PFSK-1 (cell line): ENCODE results near the gene ADAMTS10.

Experiments
- FOXP2 ChIP-seq: optimal IDR thresholded peaks from 2 replicates; pipeline ENCODE3; 2011; ENCODE audit warnings: borderline replicate concordance, control low read depth, inconsistent platforms; ENCODE audit not compliant: insufficient read depth; ENCODE audit errors: extremely low read length, extremely low read depth
- POLR2AphosphoS5 ChIP-seq: IDR thresholded peaks from 2 replicates; pipeline ENCODE4 v1.6.1; 2012; ENCODE audit warnings: low read depth, mild to moderate bottlenecking, control low read depth, low read length, moderate library complexity
- SIN3A ChIP-seq: IDR thresholded peaks from 2 replicates; pipeline ENCODE4 v1.6.1; 2012; ENCODE audit warnings: mild to moderate bottlenecking, low read length, moderate library complexity, borderline replicate concordance; ENCODE audit not compliant: insufficient read depth
- TAF1 ChIP-seq: IDR thresholded peaks from 2 replicates; pipeline ENCODE4 v1.6.1; 2012; ENCODE audit warnings: low read length, control low read depth, borderline replicate concordance; ENCODE audit not compliant: insufficient read depth
- TF ChIP-seq, protein P1 (sequence below), 2 experiments: IDR thresholded peaks; 2 replicates each; pipeline versions ENCODE4 v1.6.1 to v1.8.0; 2011 to 2012; ENCODE audit warnings: low read depth in 2 of 2, low read length in 2 of 2, control low read depth in 1 of 2, inconsistent platforms in 1 of 2, mild to moderate bottlenecking in 1 of 2, moderate library complexity in 1 of 2; ENCODE audit not compliant: insufficient read depth in 1 of 2

ADAMTS10 gene

GRCh38 chr19:8578642-8579265 lies 31.8 kb downstream of the ADAMTS10 start:
- no peak for TF ChIP-seq TAF1
- no peak for TF ChIP-seq FOXP2
- TF ChIP-seq SIN3A, result no peak
- TF ChIP-seq, protein P1, sequence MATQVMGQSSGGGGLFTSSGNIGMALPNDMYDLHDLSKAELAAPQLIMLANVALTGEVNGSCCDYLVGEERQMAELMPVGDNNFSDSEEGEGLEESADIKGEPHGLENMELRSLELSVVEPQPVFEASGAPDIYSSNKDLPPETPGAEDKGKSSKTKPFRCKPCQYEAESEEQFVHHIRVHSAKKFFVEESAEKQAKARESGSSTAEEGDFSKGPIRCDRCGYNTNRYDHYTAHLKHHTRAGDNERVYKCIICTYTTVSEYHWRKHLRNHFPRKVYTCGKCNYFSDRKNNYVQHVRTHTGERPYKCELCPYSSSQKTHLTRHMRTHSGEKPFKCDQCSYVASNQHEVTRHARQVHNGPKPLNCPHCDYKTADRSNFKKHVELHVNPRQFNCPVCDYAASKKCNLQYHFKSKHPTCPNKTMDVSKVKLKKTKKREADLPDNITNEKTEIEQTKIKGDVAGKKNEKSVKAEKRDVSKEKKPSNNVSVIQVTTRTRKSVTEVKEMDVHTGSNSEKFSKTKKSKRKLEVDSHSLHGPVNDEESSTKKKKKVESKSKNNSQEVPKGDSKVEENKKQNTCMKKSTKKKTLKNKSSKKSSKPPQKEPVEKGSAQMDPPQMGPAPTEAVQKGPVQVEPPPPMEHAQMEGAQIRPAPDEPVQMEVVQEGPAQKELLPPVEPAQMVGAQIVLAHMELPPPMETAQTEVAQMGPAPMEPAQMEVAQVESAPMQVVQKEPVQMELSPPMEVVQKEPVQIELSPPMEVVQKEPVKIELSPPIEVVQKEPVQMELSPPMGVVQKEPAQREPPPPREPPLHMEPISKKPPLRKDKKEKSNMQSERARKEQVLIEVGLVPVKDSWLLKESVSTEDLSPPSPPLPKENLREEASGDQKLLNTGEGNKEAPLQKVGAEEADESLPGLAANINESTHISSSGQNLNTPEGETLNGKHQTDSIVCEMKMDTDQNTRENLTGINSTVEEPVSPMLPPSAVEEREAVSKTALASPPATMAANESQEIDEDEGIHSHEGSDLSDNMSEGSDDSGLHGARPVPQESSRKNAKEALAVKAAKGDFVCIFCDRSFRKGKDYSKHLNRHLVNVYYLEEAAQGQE (IDR thresholded peaks at IDR 0.05; ENCODE audit: insufficient read depth in 1 of 2, low read depth in 2 of 2, low read length in 2 of 2), result no peak
- no peak for TF ChIP-seq POLR2AphosphoS5

- TF ChIP-seq FOXP2, result no peak
- TF ChIP-seq, protein P1 (IDR thresholded peaks at IDR 0.05; ENCODE audit: insufficient read depth in 1 of 2, low read depth in 2 of 2, low read length in 2 of 2), result no peak
- no peak for TF ChIP-seq TAF1
- no peak for TF ChIP-seq SIN3A
- TF ChIP-seq POLR2AphosphoS5, result no peak
Observed at GRCh38 chr19:8577741-8578140, 32.8 kb downstream of the ADAMTS10 start.

GRCh38 chr19:8577247-8577646 lies 33.3 kb downstream of the ADAMTS10 start, which contains the start of gene MYO1F:
TSS of gene MYO1F (minus strand) at chr19:8577442. CDS start at chr19:8577309, 133 bp downstream.
- TF ChIP-seq TAF1 (no peak), SIN3A (no peak), POLR2AphosphoS5 (no peak), FOXP2 (no peak)
- TF ChIP-seq, protein P1 (IDR thresholded peaks at IDR 0.05; ENCODE audit: insufficient read depth in 1 of 2, low read depth in 2 of 2, low read length in 2 of 2), result no peak

- TF ChIP-seq FOXP2 (no peak), SIN3A (no peak), POLR2AphosphoS5 (no peak), TAF1 (no peak)
- TF ChIP-seq, protein P1 (IDR thresholded peaks at IDR 0.05; ENCODE audit: insufficient read depth in 1 of 2, low read depth in 2 of 2, low read length in 2 of 2), result no peak
Observed at GRCh38 chr19:8576273-8576993, 34.1 kb downstream of the ADAMTS10 start.

DNA sequence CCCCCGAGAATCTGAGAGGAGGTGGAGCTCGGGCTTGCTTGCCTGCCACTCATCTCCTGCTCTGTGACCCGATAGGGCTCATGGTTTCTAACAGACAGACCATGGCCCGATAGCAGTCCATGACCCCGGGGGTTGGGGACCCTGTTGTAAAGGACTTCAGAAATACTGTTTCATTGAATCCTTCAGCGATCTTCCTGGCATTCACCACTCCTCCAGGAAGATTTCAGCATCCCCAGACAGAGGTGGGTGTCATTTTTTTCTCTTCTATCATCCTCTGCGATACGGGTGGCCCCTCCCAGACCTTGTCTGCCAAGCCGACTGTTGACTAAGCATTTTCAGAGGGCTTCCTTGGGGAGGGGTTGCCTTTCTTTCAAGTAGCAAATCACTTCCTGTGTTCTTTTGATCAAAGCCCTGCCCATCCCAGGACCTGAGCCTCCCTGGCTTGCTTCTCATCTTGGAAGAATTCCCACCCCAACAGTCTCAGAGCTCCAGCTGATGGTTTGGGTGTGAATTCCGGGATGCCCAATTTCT lies 35.0 kb downstream of the ADAMTS10 start:
- TF ChIP-seq SIN3A (no peak), POLR2AphosphoS5 (no peak), FOXP2 (no peak), TAF1 (no peak)
- TF ChIP-seq, protein P1 (IDR thresholded peaks at IDR 0.05; ENCODE audit: insufficient read depth in 1 of 2, low read depth in 2 of 2, low read length in 2 of 2), result no peak
